IPS DF 6.9 (cell line): ENCODE data around the gene ZNF768.

Experiments
- DNase-seq: peaks from one replicate; pipeline ENCODE4 v3.0.0-alpha.2; 2013; ENCODE audit warnings: low read depth, low spot score
- H3K27ac ChIP-seq: one replicate; pipeline ENCODE4 v1.5.1; 2013; ENCODE audit warnings: low read length, control low read depth
- H3K27me3 ChIP-seq: 2 replicates; pipeline ENCODE4 v1.6.1; 2013; ENCODE audit warnings: mild to moderate bottlenecking, low read length; ENCODE audit not compliant: control insufficient read depth, insufficient read depth
- H3K36me3 ChIP-seq: 2 replicates; pipeline ENCODE4 v1.6.1; 2013; ENCODE audit warnings: low read length; ENCODE audit not compliant: control insufficient read depth, insufficient read depth
- H3K4me1 ChIP-seq: 2 replicates; pipeline ENCODE4 v1.6.1; 2013; ENCODE audit warnings: low read length; ENCODE audit not compliant: control insufficient read depth, insufficient read depth
- H3K4me3 ChIP-seq: 2 replicates; pipeline ENCODE4 v1.5.1; 2013; ENCODE audit warnings: mild to moderate bottlenecking, low read length
- H3K9me3 ChIP-seq: 2 replicates; pipeline ENCODE4 v1.6.1; 2013; ENCODE audit warnings: low read length, inconsistent platforms; ENCODE audit not compliant: control insufficient read depth, insufficient read depth
- WGBS: extraction: QIAGEN DNeasy Blood & Tissue Kit; methylation state at CpG from one replicate; pipeline ENCODE4 v1.1.7; 2013; ENCODE audit warnings: mixed read lengths, missing lambda C conversion rate; ENCODE audit not compliant: insufficient read length, insufficient coverage; 5-methylcytosine and 5-hydroxymethylcytosine counted together

The ZNF768 gene

GRCh38 chr16:30526137-30526822 lies at the start of gene ZNF768:
Gene ZNF768, minus strand, starts transcription at chr16:30526566. Its CDS starts 153 bp downstream, at chr16:30526413.
- no peak for DNase-seq

GRCh38 chr16:30574678-30575077 lies 48.3 kb upstream of the ZNF768 start:
- H3K27ac ChIP-seq = no peak overlapping the region
- H3K27me3 ChIP-seq = no peaks in the 10 kb centered on the region
- no peak for DNase-seq
- no peak overlapping the region for H3K4me3 ChIP-seq
- no peaks in the 10 kb centered on the region for H3K9me3 ChIP-seq
- WGBS = 100% methylated on average over 1 of the region's 1 CpG
- H3K36me3 ChIP-seq = no peaks in the 10 kb centered on the region
- peaks cover 1% of the 10 kb centered on the region for H3K4me1 ChIP-seq

More at GRCh38 chr16:30526137-30526822, at the start of gene ZNF768:
- no peak within 1 kb of the TSS for H3K27ac ChIP-seq
- H3K9me3 ChIP-seq = no peaks in the 10 kb centered on the region
- no CpG with 5 or more reads among the region's 73 CpGs for WGBS
- H3K27me3 ChIP-seq = no peaks in the 10 kb centered on the region
- H3K36me3 ChIP-seq = peaks cover 7% of the 10 kb centered on the region; the same call in 1 of the 2 replicates
- H3K4me3 ChIP-seq = peak within 1 kb of the TSS; percentile 89
- no peaks in the 10 kb centered on the region for H3K4me1 ChIP-seq

- Histone ChIP-seq H3K36me3 (no peaks in the 10 kb centered on the region), H3K27ac (no peak within 1 kb of the TSS), H3K4me3 (peak within 1 kb of the TSS; percentile 68; the same call in 1 of the 2 replicates), H3K9me3 (no peaks in the 10 kb centered on the region), H3K4me1 (peaks cover 1% of the 10 kb centered on the region), H3K27me3 (no peaks in the 10 kb centered on the region)
- no CpG with 5 or more reads among the region's 67 CpGs for WGBS
- DNase-seq = peak; percentile 75
These were observed 45.3 kb upstream of the ZNF768 start, which contains the start of gene ZNF688 for GRCh38 chr16:30571445-30572322. Gene ZNF688, minus strand, starts transcription at chr16:30571714. Its CDS starts 85 bp downstream, at chr16:30571629.

- H3K36me3 ChIP-seq = no peaks in the 10 kb centered on the region
- H3K4me3 ChIP-seq = peak overlapping the region; percentile 68; the same call in 1 of the 2 replicates
- no peaks in the 10 kb centered on the region for H3K27me3 ChIP-seq
- no peak overlapping the region for H3K27ac ChIP-seq
- H3K4me1 ChIP-seq = peaks cover 1% of the 10 kb centered on the region
- DNase-seq = no peak
- H3K9me3 ChIP-seq = no peaks in the 10 kb centered on the region
- no CpG with 5 or more reads among the region's 22 CpGs for WGBS
These were observed 44.5 kb upstream of the ZNF768 start for GRCh38 chr16:30570636-30571444.

GRCh38 chr16:30569746-30570635 lies 43.6 kb upstream of the ZNF768 start:
- H3K9me3 ChIP-seq = no peaks in the 10 kb centered on the region
- no peaks in the 10 kb centered on the region for H3K36me3 ChIP-seq
- no peak overlapping the region for H3K27ac ChIP-seq
- no CpG with 5 or more reads among the region's 44 CpGs for WGBS
- no peak overlapping the region for H3K4me3 ChIP-seq
- H3K27me3 ChIP-seq = no peaks in the 10 kb centered on the region
- peaks cover 1% of the 10 kb centered on the region for H3K4me1 ChIP-seq
- DNase-seq = no peak

GRCh38 chr16:30569281-30569680 lies 42.9 kb upstream of the ZNF768 start:
- no peak overlapping the region for H3K4me3 ChIP-seq
- peaks cover 1% of the 10 kb centered on the region for H3K4me1 ChIP-seq
- no peaks in the 10 kb centered on the region for H3K27me3 ChIP-seq
- DNase-seq = no peak
- H3K27ac ChIP-seq = no peak overlapping the region
- WGBS = no CpG with 5 or more reads among the region's 3 CpGs
- H3K9me3 ChIP-seq = no peaks in the 10 kb centered on the region
- no peaks in the 10 kb centered on the region for H3K36me3 ChIP-seq

GRCh38 chr16:30567991-30568638 lies 41.7 kb upstream of the ZNF768 start:
- WGBS = no CpG with 5 or more reads among the region's 6 CpGs
- H3K27me3 ChIP-seq = no peaks in the 10 kb centered on the region
- H3K4me1 ChIP-seq = peaks cover 1% of the 10 kb centered on the region
- no peak for DNase-seq
- no peaks in the 10 kb centered on the region for H3K9me3 ChIP-seq
- no peaks in the 10 kb centered on the region for H3K36me3 ChIP-seq
- no peak overlapping the region for H3K4me3 ChIP-seq
- H3K27ac ChIP-seq = no peak overlapping the region

- H3K4me3 ChIP-seq = no peak overlapping the region
- DNase-seq = no peak
- H3K4me1 ChIP-seq = peaks cover 1% of the 10 kb centered on the region
- no peaks in the 10 kb centered on the region for H3K36me3 ChIP-seq
- H3K27ac ChIP-seq = no peak overlapping the region
- H3K27me3 ChIP-seq = no peaks in the 10 kb centered on the region
- H3K9me3 ChIP-seq = no peaks in the 10 kb centered on the region
- WGBS = no CpG with 5 or more reads among the region's 14 CpGs
These were observed 41.0 kb upstream of the ZNF768 start for GRCh38 chr16:30567160-30567990.
